GM12865 (cell line): ENCODE data around the gene FAM120C.

Experiments used
- DNase-seq: peaks from one replicate; pipeline ENCODE4 v3.0.0; 2010; ENCODE audit warnings: low read depth
- H3K4me3 ChIP-seq: 2 replicates; pipeline ENCODE4 v1.5.1; 2011; ENCODE audit warnings: mild to moderate bottlenecking, low read depth, low read length, control low read depth
- TF ChIP-seq, protein P1 (sequence below): IDR thresholded peaks from 2 replicates; pipeline ENCODE4 v1.5.1; 2011; ENCODE audit warnings: low read length, control low read depth, low read depth, inconsistent platforms; ENCODE audit not compliant: insufficient read depth; ENCODE audit errors: missing control alignments

Gene FAM120C

DNA sequence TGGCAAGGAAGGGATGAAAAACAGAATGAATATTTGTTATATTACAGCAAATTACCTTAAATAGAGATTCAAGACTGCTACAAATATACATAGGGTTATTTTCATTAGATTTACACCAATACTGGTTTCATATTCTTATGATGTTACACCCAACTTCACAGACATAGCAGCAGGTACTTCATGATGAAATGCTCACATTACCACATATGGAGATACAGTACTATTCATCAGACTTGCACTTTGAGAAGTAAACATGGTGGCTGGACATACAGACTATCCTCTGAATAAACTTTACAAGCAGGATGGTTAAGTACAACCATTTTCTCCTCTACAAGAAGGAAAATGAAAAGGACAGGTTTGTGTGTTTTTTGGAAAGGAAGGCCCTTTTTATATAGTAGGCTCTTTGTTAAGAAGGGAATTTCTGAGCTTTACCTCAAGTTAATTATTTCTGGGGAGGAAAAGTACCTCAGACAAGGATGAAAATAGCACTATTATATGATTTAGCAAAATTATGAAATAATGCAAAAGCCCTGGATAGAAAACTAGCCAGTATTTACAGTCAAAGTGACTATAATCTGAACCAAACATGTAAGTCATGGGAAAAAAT, 12.0 kb upstream of the FAM120C start:
- DNase-seq = no peak
- H3K4me3 ChIP-seq = no peak overlapping the region
- TF ChIP-seq, protein P1, sequence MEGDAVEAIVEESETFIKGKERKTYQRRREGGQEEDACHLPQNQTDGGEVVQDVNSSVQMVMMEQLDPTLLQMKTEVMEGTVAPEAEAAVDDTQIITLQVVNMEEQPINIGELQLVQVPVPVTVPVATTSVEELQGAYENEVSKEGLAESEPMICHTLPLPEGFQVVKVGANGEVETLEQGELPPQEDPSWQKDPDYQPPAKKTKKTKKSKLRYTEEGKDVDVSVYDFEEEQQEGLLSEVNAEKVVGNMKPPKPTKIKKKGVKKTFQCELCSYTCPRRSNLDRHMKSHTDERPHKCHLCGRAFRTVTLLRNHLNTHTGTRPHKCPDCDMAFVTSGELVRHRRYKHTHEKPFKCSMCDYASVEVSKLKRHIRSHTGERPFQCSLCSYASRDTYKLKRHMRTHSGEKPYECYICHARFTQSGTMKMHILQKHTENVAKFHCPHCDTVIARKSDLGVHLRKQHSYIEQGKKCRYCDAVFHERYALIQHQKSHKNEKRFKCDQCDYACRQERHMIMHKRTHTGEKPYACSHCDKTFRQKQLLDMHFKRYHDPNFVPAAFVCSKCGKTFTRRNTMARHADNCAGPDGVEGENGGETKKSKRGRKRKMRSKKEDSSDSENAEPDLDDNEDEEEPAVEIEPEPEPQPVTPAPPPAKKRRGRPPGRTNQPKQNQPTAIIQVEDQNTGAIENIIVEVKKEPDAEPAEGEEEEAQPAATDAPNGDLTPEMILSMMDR = no peak

DNA sequence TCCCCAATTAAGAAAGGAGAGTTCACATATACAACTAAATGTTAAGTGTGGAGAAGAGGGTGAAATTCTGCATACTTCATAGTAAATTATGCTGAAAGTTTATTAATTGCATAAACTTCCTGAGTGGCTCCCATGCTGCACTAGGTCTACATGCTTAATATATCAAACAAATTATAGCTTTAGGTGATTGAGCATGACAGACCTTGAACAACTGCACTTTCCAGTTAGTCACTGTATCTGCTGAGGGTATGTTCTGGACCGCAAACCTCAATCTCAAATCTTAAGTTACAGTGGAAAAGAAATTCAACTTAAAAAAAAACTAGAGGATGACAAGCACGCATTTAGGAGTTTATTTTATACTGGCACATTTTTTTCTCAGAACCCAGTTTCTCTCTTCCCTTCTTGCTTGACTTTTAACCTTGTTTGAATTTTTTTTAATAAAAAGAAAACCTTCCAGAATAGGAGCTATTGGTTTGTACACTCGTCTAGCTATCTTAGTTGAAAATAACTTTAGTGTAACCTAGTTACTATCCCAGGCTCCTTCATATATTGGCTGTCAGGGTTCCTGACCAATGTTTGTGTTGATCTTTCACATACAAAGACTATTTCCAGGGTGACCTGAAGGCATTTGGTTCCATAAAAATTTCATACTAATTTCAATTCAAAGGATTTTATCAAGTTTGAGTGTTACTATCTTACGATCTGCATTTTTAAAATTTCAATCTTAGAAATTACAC, 10.2 kb upstream of the FAM120C start:
- TF ChIP-seq, protein P1 = no peak
- no peak overlapping the region for H3K4me3 ChIP-seq
- no peak for DNase-seq

DNA sequence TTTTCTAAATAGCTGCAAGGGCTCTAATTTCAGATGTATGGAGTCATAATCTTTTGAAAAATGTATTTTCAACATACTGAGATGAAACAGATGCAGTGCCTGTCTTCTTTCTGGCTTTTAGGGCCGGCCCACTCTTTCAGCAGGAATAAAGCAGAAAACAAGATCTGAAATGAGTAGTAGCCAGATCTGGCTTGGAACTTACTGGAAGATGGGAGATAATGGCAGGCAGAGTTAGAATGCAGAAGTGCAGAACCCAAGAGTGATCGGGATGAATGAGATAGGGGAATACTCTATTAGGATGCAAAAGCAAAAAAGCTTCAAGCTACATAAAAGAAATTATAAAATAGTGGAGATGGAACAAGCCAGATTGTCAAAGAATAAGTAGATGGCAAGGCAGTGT, 1.4 kb upstream of the FAM120C start:
- no peak for DNase-seq
- no peak overlapping the region for H3K4me3 ChIP-seq
- TF ChIP-seq, protein P1 = no peak

DNA sequence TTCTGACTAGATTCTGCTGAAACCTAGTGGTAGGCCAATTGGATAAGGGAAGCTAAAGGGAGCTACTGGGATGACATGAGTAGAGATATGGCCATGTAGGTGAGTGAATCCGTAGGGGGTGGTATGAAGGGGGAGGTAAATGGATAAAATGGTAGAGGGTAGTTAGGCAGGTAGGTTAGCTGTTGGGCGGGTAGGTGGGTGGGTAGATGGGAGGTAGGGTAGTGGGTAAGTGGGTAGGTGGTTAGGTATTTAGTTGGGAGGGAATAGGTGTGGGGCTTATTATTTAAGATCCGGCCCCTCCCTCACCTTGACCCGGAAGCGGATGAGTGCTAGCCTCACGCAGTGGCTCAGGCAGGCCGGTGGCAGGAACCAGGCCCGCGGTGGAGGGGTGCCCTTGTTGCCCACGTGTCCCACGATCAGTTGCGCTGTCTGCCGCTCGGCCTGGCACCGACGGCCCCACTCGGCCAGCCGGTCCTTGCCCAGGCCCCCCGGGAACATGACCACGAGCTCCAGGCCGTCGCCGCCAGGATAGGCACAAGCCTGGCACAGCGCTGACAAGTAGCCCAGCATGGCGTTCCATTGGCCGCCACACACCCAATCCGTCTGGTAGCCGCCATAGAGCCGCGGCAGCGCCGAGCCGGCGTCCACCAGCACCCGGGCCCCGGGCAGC, 725 bp downstream of the FAM120C start:
- peak overlapping the region; percentile 54 for H3K4me3 ChIP-seq
- DNase-seq = peak; percentile 73
- TF ChIP-seq, protein P1 = no peak

DNA sequence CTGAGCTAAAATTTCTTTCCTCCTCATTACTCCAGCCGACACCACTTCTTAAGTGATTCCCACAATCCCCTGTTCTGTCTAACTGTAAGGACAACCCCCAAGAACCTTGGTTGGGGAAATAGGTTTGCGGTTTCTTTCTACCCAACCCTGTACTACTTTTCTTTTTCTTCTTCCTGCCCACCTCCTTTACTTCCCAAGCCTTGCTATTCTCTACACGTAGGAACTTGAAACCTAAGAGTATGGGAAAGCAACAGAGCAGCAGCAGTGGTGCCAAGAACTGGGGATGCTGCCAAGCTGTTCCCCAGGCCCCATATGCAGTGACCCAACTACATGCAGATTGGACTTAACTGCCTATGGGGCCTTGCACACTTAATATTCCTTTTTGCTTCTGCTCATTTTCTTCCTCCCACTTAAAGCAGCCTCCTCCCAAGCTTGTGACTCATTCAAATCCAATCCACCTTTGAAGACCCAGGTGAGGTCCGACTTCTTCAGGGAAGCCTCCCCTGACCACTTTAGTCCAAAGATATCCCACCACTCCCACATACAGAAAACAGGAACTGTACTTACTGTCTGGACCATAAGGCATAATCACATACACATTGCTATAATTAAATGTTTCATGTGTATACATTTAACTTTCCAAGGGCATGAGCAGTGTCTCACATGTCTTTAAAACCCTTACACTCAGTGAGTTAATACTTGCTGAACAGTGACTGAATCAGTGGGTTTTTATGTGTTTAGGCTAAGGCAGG, 1.7 kb downstream of the FAM120C start:
- TF ChIP-seq, protein P1 = no peak
- peak overlapping the region; percentile 54 for H3K4me3 ChIP-seq
- no peak for DNase-seq

DNA sequence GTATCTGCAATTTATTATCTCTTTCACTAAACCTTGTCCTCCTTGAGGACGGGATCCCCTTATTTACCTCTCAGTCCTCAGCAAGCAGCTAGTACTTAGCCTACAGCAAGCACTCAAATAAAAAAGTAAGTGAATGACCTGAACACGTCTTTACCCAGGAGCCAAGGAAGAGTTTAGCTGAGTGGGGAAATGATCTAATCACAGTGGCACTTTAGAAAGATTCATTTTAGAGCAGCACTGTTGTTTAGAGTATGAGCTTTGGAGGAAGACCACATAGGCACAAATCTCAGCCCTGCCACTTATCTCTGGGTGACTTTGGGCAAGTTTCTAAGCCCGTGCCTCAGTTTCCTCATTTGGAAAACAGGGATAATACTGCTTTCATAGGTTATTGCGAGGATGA, 2.7 kb downstream of the FAM120C start:
- no peak for DNase-seq
- H3K4me3 ChIP-seq = peak overlapping the region; percentile 54
- TF ChIP-seq, protein P1 = no peak
